OCI-LY7 (cell line): ENCODE results near the gene CPSF6. TPM values are rescaled to one million over a fixed set of nuclear protein-coding genes. Genes with fewer than 3 reads are reported as not detected.
A peak's percentile ranks its signal among the peaks of the same experiment; 100 is the strongest.

Source experiments
- BruUV-seq: library from RNA; stranded (reverse); fragments of 400-500 nt; replicated peaks from 2 replicates; lab custom pipeline; 2021; lab: Mats Ljungman, UMichigan
- CTCF ChIA-PET: fragments of 300-600 bp; sonication (Branson Sonifier 250); formaldehyde crosslinking; loops from one replicate; lab custom pipeline; 2022; ENCODE audit warnings: antibody characterized with exemption; ENCODE audit not compliant: unreplicated experiment; lab: Charles Lee
- POLR2A ChIA-PET: fragments of 300-600 bp; sonication (Branson Sonifier 250); formaldehyde crosslinking; loops from one replicate; lab custom pipeline; 2022; ENCODE audit warnings: antibody characterized with exemption; lab: Charles Lee
- DNase-seq: peaks from one replicate; pipeline ENCODE4 v3.0.0-alpha.2; 2015; ENCODE audit warnings: low spot score
- H2AFZ ChIP-seq: fragments of 200-600 bp; sonication (generic), shearing (Covaris generic); 2 replicates; pipeline ENCODE4 v1.6.1; 2014; ENCODE audit warnings: mild to moderate bottlenecking, antibody characterized with exemption, low read length, moderate library complexity
- H3K27ac ChIP-seq: fragments of 200-600 bp; sonication (generic); 2 replicates; pipeline ENCODE4 v1.5.1; 2014; ENCODE audit warnings: mixed run types, low read depth, mild to moderate bottlenecking, moderate library complexity, low read length, inconsistent platforms; ENCODE audit not compliant: poor library complexity, severe bottlenecking
- H3K36me3 ChIP-seq: fragments of 200-600 bp; sonication (generic); 2 replicates; pipeline ENCODE4 v1.6.1; 2014; ENCODE audit warnings: mild to moderate bottlenecking, antibody characterized with exemption, low read length, moderate library complexity, mixed read lengths; ENCODE audit not compliant: insufficient read depth
- H3K4me1 ChIP-seq: fragments of 200-600 bp; sonication (generic); 2 replicates; pipeline ENCODE4 v1.5.1; 2014; ENCODE audit warnings: mild to moderate bottlenecking, low read length; ENCODE audit not compliant: insufficient read depth, poor library complexity, severe bottlenecking
- H3K4me2 ChIP-seq: fragments of 200-600 bp; sonication (generic); 2 replicates; pipeline ENCODE4 v1.6.1; 2014; ENCODE audit warnings: mild to moderate bottlenecking, low read length
- H3K4me3 ChIP-seq: fragments of 200-600 bp; sonication (generic); 2 replicates; pipeline ENCODE4 v1.5.1; 2014; ENCODE audit warnings: mild to moderate bottlenecking, low read depth, low read length; ENCODE audit not compliant: poor library complexity, severe bottlenecking
- H3K79me2 ChIP-seq: fragments of 200-600 bp; sonication (generic); 2 replicates; pipeline ENCODE4 v1.6.1; 2016; ENCODE audit warnings: low read depth, mild to moderate bottlenecking, low read length, moderate library complexity, mixed read lengths; ENCODE audit not compliant: insufficient read depth
- H3K9me2 ChIP-seq: fragments of 200-600 bp; sonication (generic); 2 replicates; pipeline ENCODE4 v1.6.1; 2016; ENCODE audit warnings: mild to moderate bottlenecking, low read length, mixed read lengths; ENCODE audit not compliant: insufficient read depth
- H3K9me3 ChIP-seq: fragments of 200-600 bp; sonication (generic); 2 replicates; pipeline ENCODE4 v1.6.1; 2014; ENCODE audit warnings: mild to moderate bottlenecking, mixed run types, low read length, mixed read lengths
- H4K20me1 ChIP-seq: fragments of 200-600 bp; sonication (generic); 2 replicates; pipeline ENCODE4 v1.6.1; 2014; ENCODE audit warnings: mild to moderate bottlenecking, antibody characterized with exemption, low read length, moderate library complexity, mixed read lengths; ENCODE audit not compliant: insufficient read depth
- EZH2phosphoT487 ChIP-seq: fragments of 200-600 bp; sonication (generic); IDR thresholded peaks from 2 replicates; pipeline ENCODE4 v1.6.1; 2018; ENCODE audit warnings: low read depth, borderline replicate concordance, mild to moderate bottlenecking, mixed run types, antibody characterized with exemption, low read length, moderate library complexity, mixed read lengths
- intact Hi-C: fragments of 100-400 bp; cut with micrococcal nuclease; formaldehyde crosslinking; loops from one replicate; pipeline ENCODE4 v1.10.0; 2022; ENCODE audit not compliant: unreplicated experiment
- total RNA-seq, 2 experiments: library from RNA; depleted of rRNA in 1 of 2; stranded (reverse); fragments of >200 nt in 1 of 2; shearing (Covaris generic) in 1 of 2; gene quantifications; 2 replicates each; pipeline ENCODE4 v1.2.3, GENCODE V29; 2014 to 2022
- TF ChIP-seq, protein P1 (sequence below): fragments of 200-600 bp; sonication (generic); conservative IDR thresholded peaks from 2 replicates; pipeline ENCODE4 v1.5.1; 2014; ENCODE audit warnings: mild to moderate bottlenecking, antibody characterized with exemption, low read length, moderate library complexity, mixed read lengths

Gene CPSF6
- total RNA-seq, 2 experiments from 2014 or later, result 90.4 to 163 TPM

DNA sequence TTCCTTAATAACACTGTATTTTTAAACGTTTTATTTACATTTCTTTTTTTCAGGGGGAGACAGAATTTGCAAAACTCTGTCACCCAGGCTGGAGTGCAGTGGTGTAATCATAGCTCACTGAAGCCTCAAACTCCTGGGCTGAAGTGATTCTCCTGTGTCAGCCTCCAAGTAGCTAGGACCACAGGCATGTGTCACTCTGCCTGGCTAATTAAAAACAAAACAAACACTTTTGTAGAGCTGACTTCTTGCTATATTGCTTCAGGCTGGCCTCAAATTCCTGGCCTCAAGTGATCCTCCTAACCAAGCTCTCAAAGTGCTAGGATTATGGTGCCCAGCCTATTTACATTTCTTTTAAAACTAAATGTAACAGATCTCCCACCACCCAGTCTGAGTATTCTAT is 12.7 kb downstream of the CPSF6 start:
- Histone ChIP-seq H4K20me1 (peaks cover 45% of the 10 kb centered on the region; the same call in 1 of the 2 replicates), H3K27ac (peak overlapping the region; percentile 18), H3K79me2 (peaks cover 96% of the 10 kb centered on the region), H2AFZ (no peak overlapping the region), H3K4me1 (peaks cover 16% of the 10 kb centered on the region), H3K9me3 (peaks cover 13% of the 10 kb centered on the region; the same call in 1 of the 2 replicates), H3K4me3 (no peak overlapping the region), H3K9me2 (no peaks in the 10 kb centered on the region), H3K4me2 (no peak overlapping the region; the same call in 1 of the 2 replicates), H3K36me3 (peaks cover 89% of the 10 kb centered on the region)
- no peak for DNase-seq
- POLR2A ChIA-PET, result interaction anchor here (0.6 to 2.3 kb wide), 9 partner anchors 9 to 1114 kb away, joined by 3 to 14 read pairs (median 3); partner anchors contain the start of gene KCNMB4
- BruUV-seq, result no TSS peak
- no peak for TF ChIP-seq EZH2phosphoT487
- TF ChIP-seq, protein P1, sequence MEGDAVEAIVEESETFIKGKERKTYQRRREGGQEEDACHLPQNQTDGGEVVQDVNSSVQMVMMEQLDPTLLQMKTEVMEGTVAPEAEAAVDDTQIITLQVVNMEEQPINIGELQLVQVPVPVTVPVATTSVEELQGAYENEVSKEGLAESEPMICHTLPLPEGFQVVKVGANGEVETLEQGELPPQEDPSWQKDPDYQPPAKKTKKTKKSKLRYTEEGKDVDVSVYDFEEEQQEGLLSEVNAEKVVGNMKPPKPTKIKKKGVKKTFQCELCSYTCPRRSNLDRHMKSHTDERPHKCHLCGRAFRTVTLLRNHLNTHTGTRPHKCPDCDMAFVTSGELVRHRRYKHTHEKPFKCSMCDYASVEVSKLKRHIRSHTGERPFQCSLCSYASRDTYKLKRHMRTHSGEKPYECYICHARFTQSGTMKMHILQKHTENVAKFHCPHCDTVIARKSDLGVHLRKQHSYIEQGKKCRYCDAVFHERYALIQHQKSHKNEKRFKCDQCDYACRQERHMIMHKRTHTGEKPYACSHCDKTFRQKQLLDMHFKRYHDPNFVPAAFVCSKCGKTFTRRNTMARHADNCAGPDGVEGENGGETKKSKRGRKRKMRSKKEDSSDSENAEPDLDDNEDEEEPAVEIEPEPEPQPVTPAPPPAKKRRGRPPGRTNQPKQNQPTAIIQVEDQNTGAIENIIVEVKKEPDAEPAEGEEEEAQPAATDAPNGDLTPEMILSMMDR, result no peak
- CTCF ChIA-PET, result interaction anchor here (1.0 kb wide), 1 partner anchor 74 kb away, joined by 4 read pairs; no protein-coding TSS in a partner anchor
- intact Hi-C loops, result no loop called here

- Histone ChIP-seq H3K79me2 (peaks cover 85% of the 10 kb centered on the region), H3K27ac (no peak overlapping the region)
- BruUV-seq, result no TSS peak
These were observed 14.7 kb downstream of the CPSF6 start for GRCh38 chr12:69254046-69254445.

More at GRCh38 chr12:69254046-69254445, 14.7 kb downstream of the CPSF6 start:
- no peak overlapping the region for H3K4me3 ChIP-seq
- ChIA-PET POLR2A (interaction anchor here (0.6 to 1.4 kb wide), 4 partner anchors 11 to 1223 kb away, joined by 3 to 8 read pairs (median 4); no protein-coding TSS in a partner anchor), CTCF (interaction anchor here (1.0 kb wide), 1 partner anchor 99 kb away, joined by 3 read pairs; no protein-coding TSS in a partner anchor)
- DNase-seq, result peak; percentile 47
- peaks cover 91% of the 10 kb centered on the region for H3K36me3 ChIP-seq
- peaks cover 32% of the 10 kb centered on the region; the same call in 1 of the 2 replicates for H4K20me1 ChIP-seq
- H3K9me3 ChIP-seq, result 0 out of 2 replicates have a peak, but pooled peaks cover 4% of the 10 kb centered on the region
- H3K9me2 ChIP-seq, result no peaks in the 10 kb centered on the region
- no peak overlapping the region for H2AFZ ChIP-seq
- H3K4me2 ChIP-seq, result no peak overlapping the region
- peaks cover 16% of the 10 kb centered on the region for H3K4me1 ChIP-seq
- intact Hi-C loops, result loop anchor here (2.0 kb wide), 1 partner anchor 97 kb away; no protein-coding TSS in a partner anchor
- no peak for TF ChIP-seq EZH2phosphoT487
- TF ChIP-seq, protein P1, result peak; percentile 88
